GM12878 (cell line): Measurements from ENCODE around the gene CCDC68. TPM values are rescaled to one million over a fixed set of nuclear protein-coding genes. Genes with fewer than 3 reads are reported as not detected.

Source experiments
- ATAC-seq: fragments of 200-7000 bp; cut with Tn5 transposase; 3 replicates; pipeline ENCODE4 v1.9.1; 2020; ENCODE audit warnings: mild to moderate bottlenecking, moderate library complexity
- BruUV-seq: library from RNA; stranded (reverse); fragments of 400-500 nt; replicated peaks from 2 replicates; lab custom pipeline; 2021; lab: Mats Ljungman, UMichigan
- CTCF ChIA-PET: fragments of 300-600 bp; sonication (Branson Sonifier 250); formaldehyde crosslinking; extraction: SDS; loops from one replicate; lab custom pipeline; 2021; ENCODE audit warnings: inconsistent platforms; lab: Yijun Ruan, JAX
- POLR2A ChIA-PET: fragments of 350-600 bp; formaldehyde crosslinking; extraction: SDS; loops from one replicate; lab custom pipeline; 2021; ENCODE audit warnings: inconsistent platforms; lab: Charles Lee
- RAD21 ChIA-PET: fragments of 300-600 bp; sonication (Branson Sonifier 250); formaldehyde crosslinking; loops from one replicate; lab custom pipeline; 2023; ENCODE audit warnings: antibody characterized with exemption; ENCODE audit not compliant: unreplicated experiment; lab: Charles Lee
- SMC1A ChIA-PET: fragments of 300-600 bp; sonication (Branson Sonifier 250); formaldehyde crosslinking; loops from one replicate; lab custom pipeline; 2023; ENCODE audit not compliant: unreplicated experiment, uncharacterized antibody; lab: Charles Lee
- DNase-seq: peaks from one replicate; pipeline ENCODE4 v3.0.0-alpha.2; 2011; ENCODE audit warnings: low read depth, low spot score
- FAIRE-seq: peaks from 3 replicates; lab custom pipeline; 2011; peaks lifted over from hg19 to GRCh38; lab: Jason Lieb, UNC
- H2AFZ ChIP-seq: 2 replicates; pipeline ENCODE4 v1.6.0; 2011; ENCODE audit warnings: low read depth, low read length, control low read depth; ENCODE audit not compliant: control insufficient read depth
- H3K27ac ChIP-seq: 2 replicates; pipeline ENCODE4 v1.5.1; 2011; ENCODE audit warnings: control low read depth; ENCODE audit not compliant: control insufficient read depth, insufficient read depth
- H3K27me3 ChIP-seq, 2 experiments: replicated peaks in 1 of 2; 2 replicates each; pipeline versions ENCODE4 v1.6.0 to v1.6.1; 2011; ENCODE audit warnings: low read length in 1 of 2; ENCODE audit not compliant: control insufficient read depth in 2 of 2, insufficient read depth in 2 of 2
- H3K36me3 ChIP-seq, 2 experiments: 2 replicates each; pipeline ENCODE4 v1.5.1; 2011; ENCODE audit warnings: low read length in 1 of 2; ENCODE audit not compliant: control insufficient read depth in 2 of 2, insufficient read depth in 2 of 2
- H3K4me1 ChIP-seq: 2 replicates; pipeline ENCODE4 v1.6.1; 2011; ENCODE audit warnings: mild to moderate bottlenecking, low read length, moderate library complexity, mixed read lengths; ENCODE audit not compliant: control insufficient read depth, insufficient read depth
- H3K4me2 ChIP-seq: 2 replicates; pipeline ENCODE4 v1.6.0; 2011; ENCODE audit warnings: control low read depth; ENCODE audit not compliant: control insufficient read depth, insufficient read depth
- H3K4me3 ChIP-seq: fragments of 200-600 bp; sonication (generic); 2 replicates; pipeline ENCODE4 v1.5.1; 2016
- H3K79me2 ChIP-seq: 2 replicates; pipeline ENCODE4 v1.6.0; 2011; ENCODE audit warnings: low read length; ENCODE audit not compliant: control insufficient read depth, insufficient read depth
- H3K9ac ChIP-seq: 2 replicates; pipeline ENCODE4 v1.8.0; 2011; ENCODE audit warnings: low read length, control low read depth, mixed read lengths; ENCODE audit not compliant: control insufficient read depth, insufficient read depth
- H3K9me3 ChIP-seq: replicated peaks from 3 replicates; pipeline ENCODE4 v1.5.1; 2011; ENCODE audit warnings: mild to moderate bottlenecking, low read length; ENCODE audit not compliant: control insufficient read depth, insufficient read depth
- H4K20me1 ChIP-seq: 2 replicates; pipeline ENCODE4 v1.6.0; 2011; ENCODE audit not compliant: control insufficient read depth, insufficient read depth
- ATF7 ChIP-seq: fragments of 450-650 bp; IDR thresholded peaks from 2 replicates; pipeline ENCODE4 v1.6.1; 2016; ENCODE audit warnings: low read depth, mild to moderate bottlenecking
- BHLHE40 ChIP-seq, 2 experiments: fragments of 450-650 bp in 1 of 2; IDR thresholded peaks; 2 replicates each; pipeline ENCODE4 v1.6.1; 2011 to 2017; ENCODE audit warnings: low read depth in 2 of 2, borderline replicate concordance in 1 of 2, improper control_type of control experiment in 1 of 2, low read length in 1 of 2, mild to moderate bottlenecking in 1 of 2
- CBX3 ChIP-seq: fragments of 200-600 bp; sonication (generic); IDR thresholded peaks from 2 replicates; pipeline ENCODE4 v1.6.1; 2016; ENCODE audit warnings: low read depth, borderline replicate concordance
- CHD4 ChIP-seq: fragments of 200-600 bp; sonication (generic); IDR thresholded peaks from 2 replicates; pipeline ENCODE4 v1.6.1; 2016; ENCODE audit warnings: mild to moderate bottlenecking
- ETV6 ChIP-seq, 2 experiments: fragments of 450-650 bp in 1 of 2; IDR thresholded peaks in 1 of 2; conservative IDR thresholded peaks in 1 of 2; 2 replicates each; pipeline ENCODE4 v1.6.1; 2014; ENCODE audit warnings: antibody characterized with exemption in 1 of 2, borderline replicate concordance in 1 of 2, low read depth in 1 of 2, mild to moderate bottlenecking in 1 of 2, moderate library complexity in 1 of 2
- GATAD2B ChIP-seq: fragments of 450-650 bp; conservative IDR thresholded peaks from 2 replicates; pipeline ENCODE4 v1.6.1; 2017; ENCODE audit warnings: low read depth, mild to moderate bottlenecking, moderate library complexity
- HDAC6 ChIP-seq: fragments of 200-600 bp; sonication (generic); IDR thresholded peaks from one replicate; pipeline ENCODE4 v1.8.0; 2017; ENCODE audit warnings: antibody characterized with exemption; ENCODE audit not compliant: unreplicated experiment
- NRF1 ChIP-seq: conservative IDR thresholded peaks from 2 replicates; pipeline ENCODE4 v1.6.1; 2011; ENCODE audit warnings: mild to moderate bottlenecking, low read depth, low read length, improper control_type of control experiment
- SREBF1 ChIP-seq: IDR thresholded peaks from 2 replicates; pipeline ENCODE4 v1.6.1; 2012; ENCODE audit warnings: mild to moderate bottlenecking, low read length
- WRNIP1 ChIP-seq: IDR thresholded peaks from 2 replicates; pipeline ENCODE4 v1.6.1; 2011; ENCODE audit warnings: low read depth, low read length, improper control_type of control experiment, borderline replicate concordance
- YY1 ChIP-seq: IDR thresholded peaks from 2 replicates; pipeline ENCODE4 v1.6.1; 2011; ENCODE audit warnings: low read depth, mild to moderate bottlenecking, low read length
- ZBTB11 ChIP-seq: fragments of 450-650 bp; formaldehyde crosslinking; IDR thresholded peaks from 2 replicates; pipeline ENCODE4 v1.5.0; 2022; ENCODE audit warnings: mild to moderate bottlenecking, missing genetic modification characterization
- WGBS: methylation state at CpG from one replicate; pipeline ENCODE4 v1.1.6; 2016; ENCODE audit warnings: low lambda C conversion rate; ENCODE audit not compliant: insufficient replicate concordance, insufficient coverage; ENCODE audit errors: missing lambda C conversion rate; 5-methylcytosine and 5-hydroxymethylcytosine counted together
- in situ Hi-C: fragments of 300-500 bp; cut with MboI; formaldehyde crosslinking; loops from 9 replicates; pipeline ENCODE4 v1.14.3; 2018; ENCODE audit warnings: mixed read lengths
- intact Hi-C: fragments of 100-400 bp; cut with micrococcal nuclease; formaldehyde crosslinking; loops from one replicate; pipeline ENCODE4 v1.14.2; 2022; ENCODE audit not compliant: unreplicated experiment
- polyA plus RNA-seq, 11 experiments: library from polyadenylated mRNA; depleted of rRNA in 4 of 11; unstranded in 6 of 11; stranded (reverse) in 5 of 11; fragments of >200 nt; fragmentation: Nextera tagmentation in 4 of 11; fragmentation: Illumina TruSeq in 1 of 11; extraction: Ambion mirVana in 4 of 11; extraction: Trizol in 1 of 11; gene quantifications; 1 replicate in 1 of 11; 2 replicates in 10 of 11; pipeline versions ENCODE4 v1.2.1 to v1.2.3, GENCODE V29; 2011 to 2016; ENCODE audit warnings: inconsistent platforms in 2 of 11, missing spikeins in 2 of 11, low read depth in 1 of 11
- total RNA-seq, 4 experiments: library from RNA; depleted of rRNA in 3 of 4; stranded (reverse); fragments of >200 nt in 3 of 4; fragmentation: Illumina TruSeq in 1 of 4; extraction: Trizol in 1 of 4; gene quantifications; 2 replicates each; pipeline versions ENCODE4 v1.2.1 to v1.2.3, GENCODE V29; 2013 to 2021
- TF ChIP-seq, protein P1 (sequence below): IDR thresholded peaks from 2 replicates; pipeline ENCODE4 v1.6.1; 2011; ENCODE audit warnings: low read depth, mild to moderate bottlenecking, low read length, moderate library complexity, borderline replicate concordance; ENCODE audit errors: extremely low read depth
- TF ChIP-seq, protein P2 (sequence below): fragments of 450-650 bp; IDR thresholded peaks from 2 replicates; pipeline ENCODE4 v1.6.1; 2017; ENCODE audit warnings: low read depth, mild to moderate bottlenecking, moderate library complexity

Gene CCDC68
- total and polyA plus RNA-seq, 10 of the 15 experiments (the other 5 are each of a cell fraction or from before 2014, with no cell fraction given) = 0.04 TPM; not detected in 9

- Histone ChIP-seq H3K27me3 (no peaks in the 10 kb centered on the region), H2AFZ (no peak overlapping the region), H3K4me3 (no peak overlapping the region), H3K4me1 (no peaks in the 10 kb centered on the region), H3K9me3 (no peaks in the 10 kb centered on the region), H3K4me2 (no peak overlapping the region), H3K79me2 (no peaks in the 10 kb centered on the region), H3K27ac (no peak overlapping the region), H3K36me3 (no peaks in the 10 kb centered on the region), H4K20me1 (no peaks in the 10 kb centered on the region), H3K9ac (no peak overlapping the region)
- FAIRE-seq (no peak), DNase-seq (no peak), ATAC-seq (no peak)
- in situ Hi-C loops = no loop called here
- SMC1A ChIA-PET = no interaction called here
- intact Hi-C loops = no loop called here
- POLR2A ChIA-PET = no interaction called here
- WGBS = 47% methylated on average over 1 of the region's 1 CpG
- TF ChIP-seq, protein P1, sequence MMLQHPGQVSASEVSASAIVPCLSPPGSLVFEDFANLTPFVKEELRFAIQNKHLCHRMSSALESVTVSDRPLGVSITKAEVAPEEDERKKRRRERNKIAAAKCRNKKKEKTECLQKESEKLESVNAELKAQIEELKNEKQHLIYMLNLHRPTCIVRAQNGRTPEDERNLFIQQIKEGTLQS = no peak
- TF ChIP-seq CBX3 = no peak
- no peak for TF ChIP-seq WRNIP1
- TF ChIP-seq GATAD2B = no peak
- no peak for TF ChIP-seq CHD4
- TF ChIP-seq ZBTB11 = no peak
- TF ChIP-seq ATF7 = no peak
- no peak for TF ChIP-seq BHLHE40 (IDR thresholded peaks at IDR 0.05; ENCODE audit: borderline replicate concordance in 1 of 2, low read depth in 2 of 2, low read length in 1 of 2)
- TF ChIP-seq SREBF1 = no peak
- no peak for TF ChIP-seq YY1
- TF ChIP-seq HDAC6 = no peak
- TF ChIP-seq, protein P2, sequence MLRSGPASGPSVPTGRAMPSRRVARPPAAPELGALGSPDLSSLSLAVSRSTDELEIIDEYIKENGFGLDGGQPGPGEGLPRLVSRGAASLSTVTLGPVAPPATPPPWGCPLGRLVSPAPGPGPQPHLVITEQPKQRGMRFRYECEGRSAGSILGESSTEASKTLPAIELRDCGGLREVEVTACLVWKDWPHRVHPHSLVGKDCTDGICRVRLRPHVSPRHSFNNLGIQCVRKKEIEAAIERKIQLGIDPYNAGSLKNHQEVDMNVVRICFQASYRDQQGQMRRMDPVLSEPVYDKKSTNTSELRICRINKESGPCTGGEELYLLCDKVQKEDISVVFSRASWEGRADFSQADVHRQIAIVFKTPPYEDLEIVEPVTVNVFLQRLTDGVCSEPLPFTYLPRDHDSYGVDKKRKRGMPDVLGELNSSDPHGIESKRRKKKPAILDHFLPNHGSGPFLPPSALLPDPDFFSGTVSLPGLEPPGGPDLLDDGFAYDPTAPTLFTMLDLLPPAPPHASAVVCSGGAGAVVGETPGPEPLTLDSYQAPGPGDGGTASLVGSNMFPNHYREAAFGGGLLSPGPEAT = no peak
- no peak for TF ChIP-seq NRF1
- no peak for TF ChIP-seq ETV6 (conservative IDR thresholded peaks at IDR 0.05 in 1 of 2, IDR thresholded peaks at IDR 0.05 in 1 of 2; ENCODE audit: borderline replicate concordance in 1 of 2, low read depth in 1 of 2)
- no TSS peak for BruUV-seq
- RAD21 ChIA-PET = no interaction called here
- CTCF ChIA-PET = no interaction called here
These were observed 34.3 kb downstream of the CCDC68 start for GRCh38 chr18:54924948-54925347.
